AG04450 (cell line): ENCODE measurements around the gene SCRT2. TPM values are rescaled to one million over a fixed set of nuclear protein-coding genes. Genes with fewer than 3 reads are reported as not detected.

Experiments
- CTCF ChIA-PET: fragments of 300-600, 350-600 bp; formaldehyde crosslinking; extraction: SDS; loops from one replicate; lab custom pipeline; 2022; ENCODE audit warnings: antibody characterized with exemption, inconsistent platforms; lab: Charles Lee
- POLR2A ChIA-PET: fragments of 350-600 bp; formaldehyde crosslinking; extraction: SDS; loops from one replicate; lab custom pipeline; 2021; ENCODE audit warnings: antibody characterized with exemption, inconsistent platforms; lab: Yijun Ruan, JAX
- DNase-seq: peaks from one replicate; pipeline ENCODE4 v3.0.0-alpha.2; 2011; ENCODE audit warnings: low read depth, low spot score
- H3K27ac ChIP-seq: one replicate; pipeline ENCODE4 v1.5.1; 2012; ENCODE audit warnings: low read depth, low read length, control low read depth
- H3K27me3 ChIP-seq: one replicate; pipeline ENCODE4 v1.6.0; 2012; ENCODE audit warnings: low read length; ENCODE audit not compliant: control insufficient read depth, insufficient read depth
- H3K4me3 ChIP-seq: 2 replicates; pipeline ENCODE4 v1.5.1; 2011; ENCODE audit warnings: mild to moderate bottlenecking, low read depth, low read length, control low read depth
- H3K9me3 ChIP-seq: 2 replicates; pipeline ENCODE4 v1.5.1; 2012; ENCODE audit warnings: low read length; ENCODE audit not compliant: control insufficient read depth, insufficient read depth
- polyA plus RNA-seq: library from polyadenylated mRNA; depleted of rRNA; stranded (reverse); fragments of >200 nt; gene quantifications from 2 replicates; pipeline ENCODE4 v1.2.3, GENCODE V29; 2011
- TF ChIP-seq, protein P1 (sequence below): IDR thresholded peaks from 2 replicates; pipeline ENCODE4 v1.5.1; 2011; ENCODE audit warnings: low read depth, low read length, control low read depth, inconsistent platforms

SCRT2 gene
- polyA plus RNA-seq, 1 experiment = not detected

DNA sequence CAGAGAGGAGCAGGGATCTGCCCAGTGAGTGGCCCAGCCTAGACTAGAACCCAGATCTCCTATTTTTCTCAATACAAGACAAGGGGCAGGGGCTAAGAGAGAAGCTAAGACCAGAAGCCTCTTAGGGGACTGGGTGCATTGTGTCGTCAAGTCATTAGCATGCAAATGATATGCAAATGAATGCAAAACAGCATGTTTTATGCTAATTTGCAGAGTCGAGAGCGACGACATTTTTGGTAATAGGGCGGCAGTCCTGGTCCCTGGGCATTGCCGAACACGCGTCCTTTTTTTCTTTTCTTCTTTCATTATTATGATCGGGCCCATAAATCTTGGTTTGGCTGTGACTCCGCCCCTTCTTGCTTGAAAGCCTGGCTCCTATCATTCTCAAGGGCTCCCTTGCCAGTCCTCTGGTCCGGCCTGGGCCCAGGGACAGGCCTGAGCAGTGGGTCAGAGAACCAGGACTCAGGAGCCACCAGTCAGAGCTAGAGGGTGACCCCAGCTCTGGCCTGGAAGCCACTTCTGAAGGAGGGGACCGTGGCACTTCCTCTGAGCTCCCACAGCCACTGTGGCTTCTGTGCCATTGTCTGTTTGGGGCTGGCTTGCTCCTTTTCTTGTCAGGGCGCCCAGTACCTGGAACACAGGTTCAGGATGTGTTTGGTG is 32.0 kb upstream of the SCRT2 start:
- Histone ChIP-seq H3K9me3 (peaks cover 3% of the 10 kb centered on the region; the same call in 1 of the 2 replicates), H3K27ac (no peak overlapping the region), H3K27me3 (peaks cover 16% of the 10 kb centered on the region), H3K4me3 (no peak overlapping the region)
- CTCF ChIA-PET = interaction anchor here (0.6 kb wide), 1 partner anchor 136 kb away, joined by 4 read pairs; no protein-coding TSS in a partner anchor
- DNase-seq = no peak
- POLR2A ChIA-PET = no interaction called here
- TF ChIP-seq, protein P1, sequence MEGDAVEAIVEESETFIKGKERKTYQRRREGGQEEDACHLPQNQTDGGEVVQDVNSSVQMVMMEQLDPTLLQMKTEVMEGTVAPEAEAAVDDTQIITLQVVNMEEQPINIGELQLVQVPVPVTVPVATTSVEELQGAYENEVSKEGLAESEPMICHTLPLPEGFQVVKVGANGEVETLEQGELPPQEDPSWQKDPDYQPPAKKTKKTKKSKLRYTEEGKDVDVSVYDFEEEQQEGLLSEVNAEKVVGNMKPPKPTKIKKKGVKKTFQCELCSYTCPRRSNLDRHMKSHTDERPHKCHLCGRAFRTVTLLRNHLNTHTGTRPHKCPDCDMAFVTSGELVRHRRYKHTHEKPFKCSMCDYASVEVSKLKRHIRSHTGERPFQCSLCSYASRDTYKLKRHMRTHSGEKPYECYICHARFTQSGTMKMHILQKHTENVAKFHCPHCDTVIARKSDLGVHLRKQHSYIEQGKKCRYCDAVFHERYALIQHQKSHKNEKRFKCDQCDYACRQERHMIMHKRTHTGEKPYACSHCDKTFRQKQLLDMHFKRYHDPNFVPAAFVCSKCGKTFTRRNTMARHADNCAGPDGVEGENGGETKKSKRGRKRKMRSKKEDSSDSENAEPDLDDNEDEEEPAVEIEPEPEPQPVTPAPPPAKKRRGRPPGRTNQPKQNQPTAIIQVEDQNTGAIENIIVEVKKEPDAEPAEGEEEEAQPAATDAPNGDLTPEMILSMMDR = no peak

DNA sequence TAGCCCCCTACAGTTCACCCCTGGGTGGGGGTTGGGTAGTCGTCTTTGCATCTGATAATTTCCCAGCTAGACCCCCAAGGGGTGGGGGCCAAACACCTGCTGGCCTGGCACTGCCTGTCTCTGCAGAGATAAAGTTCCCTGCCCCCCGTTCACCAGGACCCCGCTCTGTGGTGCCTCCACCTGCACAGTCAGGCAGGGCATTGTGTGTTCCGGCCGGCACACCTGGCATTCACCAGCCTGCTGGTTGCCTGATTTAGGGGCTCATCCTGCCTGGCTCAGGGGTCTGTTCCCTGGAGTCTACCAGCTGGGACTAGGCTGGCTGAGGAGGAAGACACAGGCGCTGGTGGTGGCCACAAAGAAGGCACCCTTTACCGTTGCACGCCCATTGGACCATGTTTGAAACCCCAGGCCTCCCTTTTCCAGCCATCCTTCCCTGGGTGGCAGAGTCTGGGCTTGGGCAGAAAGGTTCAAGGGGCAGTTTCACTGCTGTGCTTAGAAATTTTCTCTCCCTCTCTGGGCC is 30.8 kb upstream of the SCRT2 start:
- POLR2A ChIA-PET = no interaction called here
- TF ChIP-seq, protein P1 = no peak
- Histone ChIP-seq H3K27ac (no peak overlapping the region), H3K9me3 (peaks cover 3% of the 10 kb centered on the region; the same call in 1 of the 2 replicates), H3K4me3 (no peak overlapping the region), H3K27me3 (peaks cover 20% of the 10 kb centered on the region)
- CTCF ChIA-PET = no interaction called here
- no peak for DNase-seq

DNA sequence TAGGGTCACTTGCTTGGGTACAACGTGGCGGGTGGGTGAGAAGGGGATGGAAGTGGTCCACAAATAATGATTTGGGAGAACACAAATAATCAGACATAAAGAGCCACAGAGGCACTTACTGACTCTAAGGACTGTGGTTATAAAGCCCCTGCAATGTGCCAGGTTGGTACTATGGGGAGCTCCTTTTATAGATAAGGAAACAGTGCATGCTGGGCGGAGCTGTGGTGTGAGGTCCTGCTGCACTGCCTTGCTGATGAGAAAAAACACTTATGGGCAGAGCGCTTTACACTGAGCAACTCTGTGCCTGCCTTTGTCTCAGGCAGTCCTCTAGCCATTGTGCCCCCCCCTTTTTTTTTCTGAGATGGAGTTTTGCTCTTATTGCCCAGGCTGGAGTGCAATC is 29.1 kb upstream of the SCRT2 start:
- CTCF ChIA-PET = no interaction called here
- Histone ChIP-seq H3K4me3 (no peak overlapping the region), H3K27me3 (peaks cover 18% of the 10 kb centered on the region), H3K9me3 (peaks cover 3% of the 10 kb centered on the region; the same call in 1 of the 2 replicates), H3K27ac (no peak overlapping the region)
- TF ChIP-seq, protein P1 = no peak
- POLR2A ChIA-PET = no interaction called here
- DNase-seq = no peak

DNA sequence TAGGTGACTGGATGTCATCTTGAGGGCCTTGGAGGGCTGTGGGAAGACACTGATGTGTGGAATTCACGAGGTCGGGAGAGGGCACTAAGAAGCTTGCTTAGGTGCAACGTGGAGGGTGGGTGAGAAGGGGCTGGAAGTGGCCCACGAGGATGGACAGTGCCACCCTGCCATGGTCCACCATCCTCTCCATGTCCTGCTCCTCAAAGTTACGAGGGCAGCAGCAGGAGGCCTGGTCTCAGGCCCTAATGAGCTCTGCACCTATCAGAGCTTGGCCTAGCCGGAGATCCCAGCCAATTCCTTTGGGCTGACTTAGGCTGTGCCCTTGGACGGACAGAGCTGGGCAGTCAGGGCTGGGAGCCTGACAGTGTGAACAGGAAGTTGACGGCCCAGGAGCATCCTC is 27.8 kb upstream of the SCRT2 start:
- peaks cover 11% of the 10 kb centered on the region for H3K27me3 ChIP-seq
- H3K27ac ChIP-seq = no peak overlapping the region
- H3K4me3 ChIP-seq = no peak overlapping the region
- TF ChIP-seq, protein P1 = no peak
- ChIA-PET CTCF (no interaction called here), POLR2A (no interaction called here)
- DNase-seq = no peak
- no peaks in the 10 kb centered on the region for H3K9me3 ChIP-seq

DNA sequence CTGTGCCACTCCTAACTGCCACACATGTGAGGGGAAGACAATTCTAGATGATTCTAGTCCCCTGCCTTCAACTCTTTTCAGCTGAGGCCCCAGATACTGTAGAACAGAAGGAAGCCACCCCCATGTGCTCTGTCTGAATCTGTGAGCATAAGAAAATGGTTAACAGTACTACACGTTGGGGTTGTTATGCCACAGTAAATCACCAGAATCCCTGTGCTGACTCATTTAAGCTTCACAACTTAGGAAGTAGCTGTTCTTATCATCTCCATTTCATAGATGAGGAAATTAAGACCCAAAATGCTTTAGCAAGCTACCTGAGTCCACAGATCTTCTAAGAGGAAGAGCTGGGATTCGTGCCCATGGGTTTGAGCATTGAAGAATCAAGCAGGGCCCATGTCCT is 27.4 kb upstream of the SCRT2 start:
- Histone ChIP-seq H3K27me3 (peaks cover 11% of the 10 kb centered on the region), H3K9me3 (no peaks in the 10 kb centered on the region), H3K27ac (no peak overlapping the region), H3K4me3 (no peak overlapping the region)
- CTCF ChIA-PET = no interaction called here
- TF ChIP-seq, protein P1 = no peak
- POLR2A ChIA-PET = no interaction called here
- no peak for DNase-seq
